Peyer's patch (tissue), 4 donors: ENCODE results near the gene OMA1. TPM values are rescaled to one million over a fixed set of nuclear protein-coding genes. Genes with fewer than 3 reads are reported as not detected.

Source experiments
- DNase-seq, 3 donors: peaks; one replicate each; pipeline ENCODE4 v3.0.0-alpha.2; 2017 to 2019
- H3K27ac ChIP-seq, 4 donors: fragments of 200-600 bp; sonication (generic); one replicate each; pipeline ENCODE4 v1.5.1; 2016 to 2019
- H3K27me3 ChIP-seq, 2 donors: fragments of 200-600 bp; sonication (generic); one replicate each; pipeline ENCODE4 v1.5.1; 2019
- H3K36me3 ChIP-seq, 3 donors: fragments of 200-600 bp; sonication (generic); one replicate each; pipeline ENCODE4 v1.5.1; 2016 to 2019
- H3K4me1 ChIP-seq, 4 donors: fragments of 200-600 bp; sonication (generic); one replicate each; pipeline ENCODE4 v1.5.1; 2016 to 2019
- H3K4me3 ChIP-seq, 4 donors: fragments of 200-600 bp; sonication (generic); 1 replicate in 3 of 4; 2 replicates in 1 of 4; pipeline ENCODE4 v1.5.1; 2016 to 2019; ENCODE audit warnings: mild to moderate bottlenecking in 1 of 4
- H3K9me3 ChIP-seq, 4 donors: fragments of 200-600 bp; sonication (generic); one replicate each; pipeline ENCODE4 v1.5.1; 2016 to 2019; ENCODE audit warnings: mild to moderate bottlenecking in 1 of 4
- CTCF ChIP-seq, 6 experiments: fragments of 450-650 bp in 4 of 6; fragments of 200-600 bp in 2 of 6; sonication (generic) in 1 of 6; IDR thresholded peaks; one replicate each; pipeline ENCODE4 v1.5.1; 2017 to 2019; ENCODE audit warnings: antibody characterized with exemption in 6 of 6, mild to moderate bottlenecking in 3 of 6, moderate library complexity in 1 of 6
- POLR2A ChIP-seq, 2 donors: fragments of 450-650 bp; IDR thresholded peaks; one replicate each; pipeline ENCODE4 v1.5.1; 2017; ENCODE audit warnings: antibody characterized with exemption in 2 of 2, mild to moderate bottlenecking in 2 of 2, moderate library complexity in 2 of 2
- total RNA-seq, 4 donors: library from RNA; depleted of rRNA; stranded (reverse); fragments of >200 nt; gene quantifications; one replicate each; pipeline ENCODE4 v1.1.0, GENCODE V29; 2016

Gene OMA1
- total RNA-seq, 4 donors from 2014 or later: 15.5 to 52.8 (median 17.6) TPM

GRCh38 chr1:58529284-58529683 lies 17.2 kb downstream of the OMA1 start:
- TF ChIP-seq CTCF (IDR thresholded peaks at IDR 0.05) (no peak), POLR2A (IDR thresholded peaks at IDR 0.05) (no peak)
- Histone ChIP-seq H3K27ac (no peak overlapping the region), H3K36me3 (peaks cover 0 to 6% (median 0%) of the 10 kb centered on the region in 3 donors)

DNA sequence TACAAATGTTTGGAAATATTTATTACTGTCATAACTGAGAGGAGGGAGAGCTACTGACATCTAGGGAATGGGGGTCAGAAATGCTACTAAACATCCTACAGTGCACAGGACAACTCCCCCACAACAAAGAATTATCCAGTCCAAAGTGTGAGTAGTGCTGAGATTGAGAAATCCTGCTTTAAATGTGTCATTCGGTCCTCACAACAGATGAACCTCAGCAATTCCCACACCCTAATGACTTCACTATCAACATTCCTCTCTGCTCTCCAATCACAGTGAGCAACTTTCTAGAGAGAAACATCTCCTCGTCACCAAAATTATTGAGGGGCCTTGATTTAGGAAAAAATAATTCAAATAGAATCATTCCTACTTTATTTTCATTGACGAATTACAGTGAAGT lies 18.0 kb downstream of the OMA1 start:
- H3K36me3 ChIP-seq: peaks cover 0 to 6% (median 0%) of the 10 kb centered on the region in 3 donors
- H3K27ac ChIP-seq: no peak overlapping the region
- H3K9me3 ChIP-seq: no peaks in the 10 kb centered on the region
- no peaks in the 10 kb centered on the region for H3K27me3 ChIP-seq
- DNase-seq: no peak
- H3K4me3 ChIP-seq: no peak overlapping the region
- TF ChIP-seq POLR2A (IDR thresholded peaks at IDR 0.05) (no peak), CTCF (IDR thresholded peaks at IDR 0.05) (no peak)
- no peaks in the 10 kb centered on the region for H3K4me1 ChIP-seq

More at GRCh38 chr1:58529284-58529683, 17.2 kb downstream of the OMA1 start:
- Histone ChIP-seq H3K4me1 (no peaks in the 10 kb centered on the region), H3K9me3 (no peaks in the 10 kb centered on the region), H3K4me3 (no peak overlapping the region), H3K27me3 (no peaks in the 10 kb centered on the region)
- DNase-seq: no peak

- no peaks in the 10 kb centered on the region for H3K36me3 ChIP-seq
- no peaks in the 10 kb centered on the region for H3K4me1 ChIP-seq
- TF ChIP-seq POLR2A (IDR thresholded peaks at IDR 0.05) (no peak), CTCF (IDR thresholded peaks at IDR 0.05) (no peak)
- H3K27me3 ChIP-seq: no peaks in the 10 kb centered on the region
- no peak overlapping the region for H3K27ac ChIP-seq
- no peak overlapping the region for H3K4me3 ChIP-seq
- DNase-seq: no peak
- H3K9me3 ChIP-seq: no peaks in the 10 kb centered on the region
These were observed 22.1 kb downstream of the OMA1 start for GRCh38 chr1:58524353-58524945.

GRCh38 chr1:58515794-58516401 lies 30.6 kb downstream of the OMA1 start:
- Histone ChIP-seq H3K36me3 (peaks cover 0 to 8% (median 0%) of the 10 kb centered on the region in 3 donors), H3K4me1 (no peaks in the 10 kb centered on the region), H3K27ac (no peak overlapping the region), H3K27me3 (no peaks in the 10 kb centered on the region), H3K4me3 (no peak overlapping the region), H3K9me3 (no peaks in the 10 kb centered on the region)
- peak; percentile 24 to 82 (median 72) for TF ChIP-seq CTCF (IDR thresholded peaks at IDR 0.05)
- TF ChIP-seq POLR2A (IDR thresholded peaks at IDR 0.05): no peak
- peak in 1 of 3 donors; percentile 54 for DNase-seq

DNA sequence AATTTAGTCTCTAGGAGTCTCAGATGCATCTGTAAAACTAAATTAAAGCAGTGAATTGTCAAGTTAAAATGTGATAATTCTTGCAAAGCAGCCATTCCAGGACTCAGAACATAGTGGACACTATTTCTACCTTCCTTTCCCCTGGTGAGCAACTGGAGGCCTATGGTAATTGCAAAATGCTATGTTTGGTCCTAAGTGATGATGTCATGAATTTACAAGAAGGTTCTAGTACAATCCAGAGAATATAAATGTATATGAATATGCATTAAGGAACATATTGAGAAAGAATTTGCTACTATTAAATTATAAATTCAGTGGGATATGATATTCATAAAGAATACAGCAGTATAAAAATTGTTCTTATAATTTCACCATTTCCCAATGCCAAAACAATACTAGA lies 32.6 kb downstream of the OMA1 start:
- DNase-seq: no peak
- Histone ChIP-seq H3K27ac (no peak overlapping the region), H3K36me3 (peaks cover 0 to 8% (median 0%) of the 10 kb centered on the region in 3 donors), H3K4me1 (no peaks in the 10 kb centered on the region), H3K4me3 (no peak overlapping the region), H3K27me3 (no peaks in the 10 kb centered on the region), H3K9me3 (no peaks in the 10 kb centered on the region)
- no peak for TF ChIP-seq CTCF (IDR thresholded peaks at IDR 0.05)
